Measurements from ENCODE around the gene BAK1. TPM values are rescaled to one million over a fixed set of nuclear protein-coding genes. Genes with fewer than 3 reads are reported as not detected.
"Not testable (repeated sequence)": the region's sequence is repeated elsewhere in the genome, so short reads cannot be mapped to it uniquely, and the experiment has no call there.

Gene BAK1
- total RNA-seq, 4 donors from 2014 or later: 52.2 to 134 (median 59.5) TPM

GRCh38 chr6:33546766-33547165 lies 33.3 kb downstream of the BAK1 start:
- H3K36me3 ChIP-seq: no peaks in the 10 kb centered on the region
- H3K27ac ChIP-seq: no peak overlapping the region
- WGBS, 2 donors (ENCODE audit: low coverage in 1 of 2): 79 to 85% methylated on average over 5 of the region's 5 CpGs
- no peak for DNase-seq
- H3K4me1 ChIP-seq: no peaks in the 10 kb centered on the region
- H3K9me3 ChIP-seq: no peaks in the 10 kb centered on the region
- intact Hi-C loops (cut with DNase I; ENCODE audit: low total_unique reads) (no loop called here), in situ Hi-C loops (cut with MboI; ENCODE audit: low pct_ligation_motif_present in 1 of 4, low pct_unique_long_range_greater_than_20kb in 1 of 4, low sequenced_read_pairs in 3 of 4) (no loop called here)
- H3K27me3 ChIP-seq: no peaks in the 10 kb centered on the region
- TF ChIP-seq POLR2A (IDR thresholded peaks at IDR 0.05): no peak
- no peak for TF ChIP-seq POLR2AphosphoS5 (IDR thresholded peaks at IDR 0.05)
- no peak for TF ChIP-seq CTCF (IDR thresholded peaks at IDR 0.05)
- no peak for TF ChIP-seq EP300 (IDR thresholded peaks at IDR 0.05; ENCODE audit: low read depth)
- no peak overlapping the region for H3K4me3 ChIP-seq

GRCh38 chr6:33545292-33545691 lies 34.8 kb downstream of the BAK1 start:
- H3K4me3 ChIP-seq; H3K27ac ChIP-seq; H3K36me3 ChIP-seq; in situ Hi-C loops (cut with MboI; ENCODE audit: low pct_ligation_motif_present in 1 of 4, low pct_unique_long_range_greater_than_20kb in 1 of 4, low sequenced_read_pairs in 3 of 4); H3K9me3 ChIP-seq; H3K27me3 ChIP-seq; H3K4me1 ChIP-seq; intact Hi-C loops (cut with DNase I; ENCODE audit: low total_unique reads); DNase-seq: not testable (repeated sequence)
- 82 to 89% methylated on average over 5 to 11 of the region's 11 CpGs for WGBS, 2 donors (ENCODE audit: low coverage in 1 of 2)

GRCh38 chr6:33543116-33543515 lies 37.0 kb downstream of the BAK1 start:
- no peaks in the 10 kb centered on the region for H3K9me3 ChIP-seq
- 76 to 91% methylated on average over 3 to 4 of the region's 4 CpGs for WGBS, 2 donors (ENCODE audit: low coverage in 1 of 2)
- no peak for DNase-seq
- no peaks in the 10 kb centered on the region for H3K27me3 ChIP-seq
- TF ChIP-seq CTCF (IDR thresholded peaks at IDR 0.05): no peak
- no peak for TF ChIP-seq POLR2AphosphoS5 (IDR thresholded peaks at IDR 0.05)
- TF ChIP-seq POLR2A (IDR thresholded peaks at IDR 0.05): no peak
- TF ChIP-seq EP300 (IDR thresholded peaks at IDR 0.05; ENCODE audit: low read depth): no peak
- H3K4me1 ChIP-seq: no peaks in the 10 kb centered on the region
- H3K36me3 ChIP-seq: no peaks in the 10 kb centered on the region
- intact Hi-C loops (cut with DNase I; ENCODE audit: low total_unique reads): no loop called here
- H3K27ac ChIP-seq: no peak overlapping the region
- no peak overlapping the region for H3K4me3 ChIP-seq
- in situ Hi-C loops (cut with MboI; ENCODE audit: low pct_ligation_motif_present in 1 of 4, low pct_unique_long_range_greater_than_20kb in 1 of 4, low sequenced_read_pairs in 3 of 4): no loop called here

- no peaks in the 10 kb centered on the region for H3K9me3 ChIP-seq
- intact Hi-C loops (cut with DNase I; ENCODE audit: low total_unique reads) (no loop called here), in situ Hi-C loops (cut with MboI; ENCODE audit: low pct_ligation_motif_present in 1 of 4, low pct_unique_long_range_greater_than_20kb in 1 of 4, low sequenced_read_pairs in 3 of 4) (no loop called here)
Observed at GRCh38 chr6:33540768-33541167, 39.3 kb downstream of the BAK1 start.

More at GRCh38 chr6:33540768-33541167, 39.3 kb downstream of the BAK1 start:
- Histone ChIP-seq H3K27ac (no peak overlapping the region), H3K4me1 (no peaks in the 10 kb centered on the region), H3K4me3 (no peak overlapping the region), H3K27me3 (no peaks in the 10 kb centered on the region), H3K36me3 (no peaks in the 10 kb centered on the region)
- no peak for TF ChIP-seq CTCF (IDR thresholded peaks at IDR 0.05)
- no peak for TF ChIP-seq POLR2A (IDR thresholded peaks at IDR 0.05)
- TF ChIP-seq POLR2AphosphoS5 (IDR thresholded peaks at IDR 0.05): no peak
- TF ChIP-seq EP300 (IDR thresholded peaks at IDR 0.05; ENCODE audit: low read depth): no peak
- 87% methylated on average over 1 of the region's 1 CpG; no CpG with 5 or more reads in 1 of the 2 donors for WGBS, 2 donors (ENCODE audit: low coverage in 1 of 2)
- DNase-seq: no peak

Measured in transverse colon (tissue), 4 donors.